DND-41 (cell line): ENCODE results near the gene OPN1MW.
"Not testable (repeated sequence)": the region's sequence is repeated elsewhere in the genome, so short reads cannot be mapped to it uniquely, and the experiment has no call there.

Source experiments
- CTCF ChIP-seq: IDR thresholded peaks from 2 replicates; pipeline ENCODE4 v1.5.1; 2012; ENCODE audit warnings: borderline replicate concordance, low read length, moderate library complexity, mild to moderate bottlenecking; ENCODE audit not compliant: poor library complexity, severe bottlenecking; ENCODE audit errors: extremely low read depth
- EZH2 ChIP-seq: IDR thresholded peaks from 3 replicates; pipeline ENCODE4 v1.6.1; 2012; ENCODE audit warnings: borderline replicate concordance, low read depth, mild to moderate bottlenecking, moderate library complexity, low read length, inconsistent platforms; ENCODE audit not compliant: severe bottlenecking

- TF ChIP-seq CTCF, EZH2: not testable (repeated sequence)
Measured at GRCh38 chrX:154183794-154184193, 1.4 kb downstream of the OPN1MW start.
